HFF-Myc (cell line): Measurements from ENCODE around the gene GRIP1.

ENCODE experiments used
- DNase-seq: peaks from one replicate; pipeline ENCODE4 v3.0.0-alpha.2; 2011; ENCODE audit warnings: low read depth; ENCODE audit errors: extremely low read depth
- H3K4me3 ChIP-seq: replicated peaks from 2 replicates; pipeline ENCODE4 v1.5.1; 2011; ENCODE audit warnings: low read depth, mild to moderate bottlenecking, control low read depth, low read length
- TF ChIP-seq, protein P1 (sequence below): IDR thresholded peaks from 2 replicates; pipeline ENCODE4 v1.5.1; 2012; ENCODE audit warnings: mild to moderate bottlenecking, low read depth, low read length, control low read depth; ENCODE audit errors: missing control alignments

GRIP1 gene

GRCh38 chr12:66637699-66638301, 41.1 kb downstream of the GRIP1 start:
- TF ChIP-seq, protein P1, sequence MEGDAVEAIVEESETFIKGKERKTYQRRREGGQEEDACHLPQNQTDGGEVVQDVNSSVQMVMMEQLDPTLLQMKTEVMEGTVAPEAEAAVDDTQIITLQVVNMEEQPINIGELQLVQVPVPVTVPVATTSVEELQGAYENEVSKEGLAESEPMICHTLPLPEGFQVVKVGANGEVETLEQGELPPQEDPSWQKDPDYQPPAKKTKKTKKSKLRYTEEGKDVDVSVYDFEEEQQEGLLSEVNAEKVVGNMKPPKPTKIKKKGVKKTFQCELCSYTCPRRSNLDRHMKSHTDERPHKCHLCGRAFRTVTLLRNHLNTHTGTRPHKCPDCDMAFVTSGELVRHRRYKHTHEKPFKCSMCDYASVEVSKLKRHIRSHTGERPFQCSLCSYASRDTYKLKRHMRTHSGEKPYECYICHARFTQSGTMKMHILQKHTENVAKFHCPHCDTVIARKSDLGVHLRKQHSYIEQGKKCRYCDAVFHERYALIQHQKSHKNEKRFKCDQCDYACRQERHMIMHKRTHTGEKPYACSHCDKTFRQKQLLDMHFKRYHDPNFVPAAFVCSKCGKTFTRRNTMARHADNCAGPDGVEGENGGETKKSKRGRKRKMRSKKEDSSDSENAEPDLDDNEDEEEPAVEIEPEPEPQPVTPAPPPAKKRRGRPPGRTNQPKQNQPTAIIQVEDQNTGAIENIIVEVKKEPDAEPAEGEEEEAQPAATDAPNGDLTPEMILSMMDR, result no peak
- DNase-seq, result no peak
- no peak overlapping the region for H3K4me3 ChIP-seq

- no peak overlapping the region for H3K4me3 ChIP-seq
- no peak for DNase-seq
- TF ChIP-seq, protein P1, result no peak
These were observed 42.1 kb downstream of the GRIP1 start for GRCh38 chr12:66636771-66637170.

DNA sequence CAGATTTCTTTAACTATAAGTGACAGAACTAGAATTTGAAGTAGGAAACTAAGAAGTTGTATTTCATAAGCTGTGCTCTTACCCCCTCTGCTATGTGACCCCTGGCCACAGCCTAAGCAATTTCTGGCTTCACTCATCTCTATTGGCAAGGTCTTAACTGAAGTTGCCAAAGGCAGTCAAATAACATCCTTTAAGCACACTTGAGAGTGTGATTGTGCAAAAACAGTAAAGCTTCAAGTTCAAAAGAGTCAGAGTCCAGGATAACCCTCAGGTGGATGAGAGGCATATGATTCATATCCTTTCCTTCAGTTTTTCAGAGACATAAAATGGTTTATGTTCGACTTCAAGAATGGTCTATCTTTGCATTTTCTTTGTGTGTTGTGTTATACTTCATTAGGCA, 45.2 kb downstream of the GRIP1 start:
- TF ChIP-seq, protein P1, result no peak
- H3K4me3 ChIP-seq, result no peak overlapping the region
- no peak for DNase-seq

DNA sequence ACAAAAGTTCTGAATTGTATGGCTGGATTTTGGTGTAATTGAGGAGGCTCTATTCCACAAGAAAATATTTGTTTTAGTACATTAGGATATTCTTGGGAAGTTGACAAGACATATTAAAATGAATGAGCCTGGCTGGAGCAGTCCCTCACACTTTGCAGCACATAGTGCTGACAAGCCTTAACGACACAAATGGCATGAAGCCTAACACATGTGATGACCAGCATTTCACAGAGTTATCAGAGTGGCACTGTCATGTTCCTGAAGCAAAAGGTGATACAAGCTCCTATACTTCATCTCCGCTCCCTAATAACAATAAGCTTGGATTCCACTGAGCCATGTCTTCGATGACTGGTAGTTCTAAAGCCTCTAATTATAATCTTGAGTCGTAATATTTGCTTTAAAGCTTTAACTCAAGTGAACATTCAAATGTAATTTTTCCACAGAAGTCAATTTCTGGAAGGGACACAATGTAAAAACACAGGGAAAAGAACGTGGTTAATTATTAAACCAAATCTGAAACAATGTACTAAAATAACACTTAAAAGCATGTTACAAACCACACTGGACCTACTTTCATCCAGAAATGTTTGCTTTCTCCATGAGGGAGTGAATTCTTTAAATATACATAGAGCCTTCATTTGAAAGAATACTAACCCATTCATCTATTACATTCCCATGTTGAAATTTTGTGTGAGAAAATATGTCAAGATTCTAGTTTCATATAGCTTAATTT, 49.6 kb downstream of the GRIP1 start:
- no peak overlapping the region for H3K4me3 ChIP-seq
- no peak for DNase-seq
- TF ChIP-seq, protein P1, result no peak

GRCh38 chr12:66627988-66628317, 50.9 kb downstream of the GRIP1 start:
- DNase-seq, result no peak
- TF ChIP-seq, protein P1, result no peak
- no peak overlapping the region for H3K4me3 ChIP-seq

- TF ChIP-seq, protein P1, result no peak
- H3K4me3 ChIP-seq, result no peak overlapping the region
- no peak for DNase-seq
These were observed 51.4 kb downstream of the GRIP1 start for GRCh38 chr12:66627270-66627987.
